Peyer's patch (tissue), 4 donors: ENCODE data around the gene RASGRF2. TPM values are rescaled to one million over a fixed set of nuclear protein-coding genes. Genes with fewer than 3 reads are reported as not detected.

Experiments used
- DNase-seq, 3 donors: peaks; one replicate each; pipeline ENCODE4 v3.0.0-alpha.2; 2017 to 2019
- H3K27ac ChIP-seq, 4 donors: fragments of 200-600 bp; sonication (generic); one replicate each; pipeline ENCODE4 v1.5.1; 2016 to 2019
- H3K27me3 ChIP-seq, 2 donors: fragments of 200-600 bp; sonication (generic); one replicate each; pipeline ENCODE4 v1.5.1; 2019
- H3K36me3 ChIP-seq, 3 donors: fragments of 200-600 bp; sonication (generic); one replicate each; pipeline ENCODE4 v1.5.1; 2016 to 2019
- H3K4me1 ChIP-seq, 4 donors: fragments of 200-600 bp; sonication (generic); one replicate each; pipeline ENCODE4 v1.5.1; 2016 to 2019
- H3K4me3 ChIP-seq, 4 donors: fragments of 200-600 bp; sonication (generic); 1 replicate in 3 of 4; 2 replicates in 1 of 4; pipeline ENCODE4 v1.5.1; 2016 to 2019; ENCODE audit warnings: mild to moderate bottlenecking in 1 of 4
- H3K9me3 ChIP-seq, 4 donors: fragments of 200-600 bp; sonication (generic); one replicate each; pipeline ENCODE4 v1.5.1; 2016 to 2019; ENCODE audit warnings: mild to moderate bottlenecking in 1 of 4
- POLR2A ChIP-seq, 2 donors: fragments of 450-650 bp; IDR thresholded peaks; one replicate each; pipeline ENCODE4 v1.5.1; 2017; ENCODE audit warnings: antibody characterized with exemption in 2 of 2, mild to moderate bottlenecking in 2 of 2, moderate library complexity in 2 of 2
- total RNA-seq, 4 donors: library from RNA; depleted of rRNA; stranded (reverse); fragments of >200 nt; gene quantifications; one replicate each; pipeline ENCODE4 v1.1.0, GENCODE V29; 2016
- TF ChIP-seq, protein P1 (sequence below), 6 experiments: fragments of 450-650 bp in 4 of 6; fragments of 200-600 bp in 2 of 6; sonication (generic) in 1 of 6; IDR thresholded peaks; one replicate each; pipeline ENCODE4 v1.5.1; 2017 to 2019; ENCODE audit warnings: antibody characterized with exemption in 6 of 6, mild to moderate bottlenecking in 3 of 6, moderate library complexity in 1 of 6

RASGRF2 gene
- total RNA-seq, 4 donors from 2014 or later: 6.0 to 17.3 (median 8.7) TPM

DNA sequence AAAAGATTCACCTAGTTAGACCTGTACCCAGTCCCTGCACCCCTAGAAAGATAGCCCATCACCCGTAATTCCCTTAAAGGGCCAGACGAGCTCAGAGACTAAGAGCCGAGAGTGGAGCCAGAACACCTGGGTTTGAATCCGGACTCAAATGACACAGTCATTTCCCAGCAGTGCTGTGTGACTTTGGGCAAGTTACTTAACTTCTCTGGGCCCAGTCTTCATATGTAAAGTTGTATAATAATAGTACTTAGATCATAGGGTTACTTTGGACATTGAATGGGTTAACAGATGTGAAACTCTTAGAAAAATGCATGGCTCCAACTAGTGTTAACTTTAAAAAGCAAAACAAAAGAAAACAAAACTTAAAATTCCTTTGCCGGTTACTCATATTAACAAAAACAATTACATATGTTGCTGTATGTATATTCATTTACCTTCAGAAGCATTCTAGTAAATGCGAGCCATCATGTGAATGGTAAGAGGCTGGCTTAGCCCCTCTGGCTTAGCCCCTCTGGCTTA lies 40.4 kb upstream of the RASGRF2 start:
- Histone ChIP-seq H3K4me3 (no peak overlapping the region), H3K9me3 (no peaks in the 10 kb centered on the region)

GRCh38 chr5:80920333-80920732 lies 39.8 kb upstream of the RASGRF2 start:
- Histone ChIP-seq H3K36me3 (no peaks in the 10 kb centered on the region), H3K27me3 (no peaks in the 10 kb centered on the region), H3K27ac (no peak overlapping the region), H3K9me3 (no peaks in the 10 kb centered on the region), H3K4me1 (no peaks in the 10 kb centered on the region), H3K4me3 (no peak overlapping the region)
- DNase-seq: no peak
- TF ChIP-seq POLR2A (IDR thresholded peaks at IDR 0.05): no peak
- TF ChIP-seq, protein P1, sequence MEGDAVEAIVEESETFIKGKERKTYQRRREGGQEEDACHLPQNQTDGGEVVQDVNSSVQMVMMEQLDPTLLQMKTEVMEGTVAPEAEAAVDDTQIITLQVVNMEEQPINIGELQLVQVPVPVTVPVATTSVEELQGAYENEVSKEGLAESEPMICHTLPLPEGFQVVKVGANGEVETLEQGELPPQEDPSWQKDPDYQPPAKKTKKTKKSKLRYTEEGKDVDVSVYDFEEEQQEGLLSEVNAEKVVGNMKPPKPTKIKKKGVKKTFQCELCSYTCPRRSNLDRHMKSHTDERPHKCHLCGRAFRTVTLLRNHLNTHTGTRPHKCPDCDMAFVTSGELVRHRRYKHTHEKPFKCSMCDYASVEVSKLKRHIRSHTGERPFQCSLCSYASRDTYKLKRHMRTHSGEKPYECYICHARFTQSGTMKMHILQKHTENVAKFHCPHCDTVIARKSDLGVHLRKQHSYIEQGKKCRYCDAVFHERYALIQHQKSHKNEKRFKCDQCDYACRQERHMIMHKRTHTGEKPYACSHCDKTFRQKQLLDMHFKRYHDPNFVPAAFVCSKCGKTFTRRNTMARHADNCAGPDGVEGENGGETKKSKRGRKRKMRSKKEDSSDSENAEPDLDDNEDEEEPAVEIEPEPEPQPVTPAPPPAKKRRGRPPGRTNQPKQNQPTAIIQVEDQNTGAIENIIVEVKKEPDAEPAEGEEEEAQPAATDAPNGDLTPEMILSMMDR (IDR thresholded peaks at IDR 0.05): no peak

More for the DNA sequence above, 40.4 kb upstream of the RASGRF2 start:
- Histone ChIP-seq H3K27ac (no peak overlapping the region), H3K27me3 (no peaks in the 10 kb centered on the region), H3K4me1 (no peaks in the 10 kb centered on the region), H3K36me3 (no peaks in the 10 kb centered on the region)
- DNase-seq: no peak
- TF ChIP-seq POLR2A (IDR thresholded peaks at IDR 0.05): no peak
- TF ChIP-seq, protein P1 (IDR thresholded peaks at IDR 0.05): no peak

DNA sequence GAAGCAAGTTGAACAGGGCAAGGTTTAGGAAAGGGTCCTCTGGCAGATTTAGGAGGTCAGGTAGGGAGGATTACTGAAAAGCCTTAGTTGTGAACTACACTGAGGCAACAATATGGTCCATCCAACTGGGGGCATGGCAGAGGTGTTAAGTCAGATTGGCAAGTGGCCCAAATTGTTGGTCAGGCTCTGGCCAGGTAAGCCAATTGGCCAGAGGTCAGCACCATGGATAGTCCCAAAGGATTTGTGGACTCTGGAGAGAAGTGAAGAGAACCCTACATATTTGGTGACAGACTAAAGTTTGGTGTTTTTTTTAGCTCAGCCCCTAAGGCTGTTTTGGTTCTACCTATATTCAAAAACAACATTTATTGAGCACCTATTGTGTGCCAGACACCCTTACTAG lies 39.1 kb upstream of the RASGRF2 start:
- no peaks in the 10 kb centered on the region for H3K9me3 ChIP-seq
- no peaks in the 10 kb centered on the region for H3K36me3 ChIP-seq
- H3K4me1 ChIP-seq: no peaks in the 10 kb centered on the region
- H3K4me3 ChIP-seq: no peak overlapping the region
- TF ChIP-seq, protein P1 (IDR thresholded peaks at IDR 0.05): no peak
- no peak for TF ChIP-seq POLR2A (IDR thresholded peaks at IDR 0.05)
- no peaks in the 10 kb centered on the region for H3K27me3 ChIP-seq
- no peak overlapping the region for H3K27ac ChIP-seq
- DNase-seq: no peak

DNA sequence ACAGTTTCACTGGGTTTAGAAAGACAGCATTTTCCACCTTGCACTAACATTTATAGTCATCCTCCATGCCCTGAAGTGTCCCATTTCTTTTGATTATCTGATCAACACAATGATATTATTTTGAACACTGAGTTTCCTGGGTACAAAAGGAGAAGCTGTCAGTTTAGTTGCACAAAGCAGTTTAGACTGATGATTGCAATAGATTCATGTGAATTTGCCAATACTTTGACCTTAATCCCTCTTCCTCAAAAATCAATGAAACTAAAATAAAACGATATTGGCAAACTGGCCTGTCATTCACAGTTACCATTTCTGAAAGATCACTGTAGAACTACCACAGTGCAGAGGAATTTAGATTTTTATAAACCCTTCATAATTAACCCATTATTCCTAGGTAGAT lies 34.2 kb upstream of the RASGRF2 start:
- H3K36me3 ChIP-seq: no peaks in the 10 kb centered on the region
- DNase-seq: no peak

GRCh38 chr5:80926536-80926935 lies 33.6 kb upstream of the RASGRF2 start:
- TF ChIP-seq POLR2A (IDR thresholded peaks at IDR 0.05): no peak
- H3K4me1 ChIP-seq: no peaks in the 10 kb centered on the region
- H3K36me3 ChIP-seq: no peaks in the 10 kb centered on the region
- H3K4me3 ChIP-seq: no peak overlapping the region
- H3K27me3 ChIP-seq: no peaks in the 10 kb centered on the region
- DNase-seq: no peak
- no peak overlapping the region for H3K27ac ChIP-seq
- no peaks in the 10 kb centered on the region for H3K9me3 ChIP-seq

More for the DNA sequence above, 34.2 kb upstream of the RASGRF2 start:
- Histone ChIP-seq H3K4me1 (no peaks in the 10 kb centered on the region), H3K27me3 (no peaks in the 10 kb centered on the region), H3K9me3 (no peaks in the 10 kb centered on the region), H3K27ac (no peak overlapping the region), H3K4me3 (no peak overlapping the region)
- no peak for TF ChIP-seq POLR2A (IDR thresholded peaks at IDR 0.05)
- TF ChIP-seq, protein P1 (IDR thresholded peaks at IDR 0.05): no peak

GRCh38 chr5:80926979-80927656 lies 33.0 kb upstream of the RASGRF2 start:
- no peak for DNase-seq
- H3K4me3 ChIP-seq: no peak overlapping the region
- no peaks in the 10 kb centered on the region for H3K36me3 ChIP-seq
- H3K27me3 ChIP-seq: no peaks in the 10 kb centered on the region
- no peaks in the 10 kb centered on the region for H3K4me1 ChIP-seq
- no peaks in the 10 kb centered on the region for H3K9me3 ChIP-seq
- TF ChIP-seq POLR2A (IDR thresholded peaks at IDR 0.05): no peak
- TF ChIP-seq, protein P1 (IDR thresholded peaks at IDR 0.05): no peak
- no peak overlapping the region for H3K27ac ChIP-seq
